Left ventricle myocardium superior (tissue), 1 donor: ENCODE data around the gene PXK. TPM values are rescaled to one million over a fixed set of nuclear protein-coding genes. Genes with fewer than 3 reads are reported as not detected.

Experiments used
- ATAC-seq: fragments of 200-7000 bp; cut with Tn5 transposase; one replicate; pipeline ENCODE4 v1.9.1; 2020; ENCODE audit warnings: mild to moderate bottlenecking, moderate library complexity
- DNase-seq: peaks from one replicate; pipeline ENCODE4 v3.0.0-alpha.2; 2020
- intact Hi-C: fragments of 100-400 bp; cut with micrococcal nuclease; formaldehyde crosslinking; loops from one replicate; pipeline ENCODE4 v1.11.0; 2022
- total RNA-seq: library from RNA; stranded (reverse); fragmentation: NEBNext Ultra II Directional; extraction: Animal tissue kit (Norgen Biotek cat#: 25700); gene quantifications from one replicate; pipeline ENCODE4 v1.2.1, GENCODE V29; 2021
- donor health status: DM: no; HTN: yes; CAD: no; lungs with severe emphysema.

PXK gene
- total RNA-seq, 1 donor from 2014 or later: 12.9 TPM

DNA sequence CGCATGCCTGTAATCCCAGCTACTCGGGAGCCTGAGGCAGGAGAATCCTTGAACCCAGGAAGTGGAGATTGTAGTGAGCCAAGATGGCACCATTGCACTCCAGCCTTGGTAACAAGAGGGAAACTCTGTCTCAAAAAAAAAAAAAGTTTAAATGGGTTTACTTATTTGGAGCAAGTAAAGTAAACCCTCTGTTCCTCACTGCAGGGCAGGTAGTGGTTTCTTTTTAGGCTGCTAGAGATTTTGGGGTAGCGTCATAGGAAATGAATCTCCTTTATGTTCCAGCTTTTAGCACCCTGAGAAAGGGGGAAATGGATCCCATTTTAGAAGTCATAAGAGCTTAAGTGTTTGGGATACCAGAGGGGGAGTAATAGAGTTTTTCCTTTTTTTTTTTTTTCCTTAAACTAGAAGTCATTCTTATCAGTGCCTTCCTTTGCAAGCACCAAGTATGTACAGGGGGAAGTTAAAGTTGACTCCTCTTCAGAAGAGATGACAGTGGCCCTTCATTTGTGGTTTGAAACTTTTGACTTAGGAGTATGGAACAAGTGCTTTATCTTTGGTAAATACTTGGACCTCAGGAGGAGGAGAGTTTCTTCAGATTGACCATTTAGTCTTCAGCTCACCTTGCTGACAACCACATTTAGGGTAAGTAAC, 8.0 kb downstream of the PXK start:
- no peak for ATAC-seq
- DNase-seq: no peak
- intact Hi-C loops: no loop called here

- intact Hi-C loops: no loop called here
- DNase-seq (no peak), ATAC-seq (no peak)
These were observed 8.7 kb downstream of the PXK start for GRCh38 chr3:58341376-58341775.

DNA sequence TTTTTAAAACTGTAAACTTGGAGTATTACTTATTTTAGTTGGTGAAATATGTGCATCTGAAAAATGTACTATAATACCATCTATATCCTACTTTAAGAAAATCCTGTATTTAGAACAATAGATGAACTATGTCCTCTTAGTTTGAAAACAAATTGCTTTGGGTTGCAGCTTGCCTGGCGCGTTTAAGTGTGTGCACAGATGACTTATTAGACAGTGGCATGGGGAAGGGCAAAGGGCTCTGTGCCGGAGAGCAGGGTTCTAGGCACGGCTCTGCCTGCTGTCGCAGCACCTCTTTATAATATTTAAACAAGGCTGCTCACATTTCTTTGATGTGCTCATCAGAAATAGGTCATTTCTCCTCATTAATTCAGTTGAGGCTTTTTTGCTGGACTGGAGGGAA, 10.0 kb downstream of the PXK start:
- ATAC-seq: no peak
- no peak for DNase-seq
- intact Hi-C loops: no loop called here

GRCh38 chr3:58345457-58345856, 12.8 kb downstream of the PXK start:
- DNase-seq (no peak), ATAC-seq (no peak)
- intact Hi-C loops: no loop called here

- DNase-seq (no peak), ATAC-seq (no peak)
- intact Hi-C loops: no loop called here
These were observed 13.7 kb downstream of the PXK start for GRCh38 chr3:58346368-58346767.

DNA sequence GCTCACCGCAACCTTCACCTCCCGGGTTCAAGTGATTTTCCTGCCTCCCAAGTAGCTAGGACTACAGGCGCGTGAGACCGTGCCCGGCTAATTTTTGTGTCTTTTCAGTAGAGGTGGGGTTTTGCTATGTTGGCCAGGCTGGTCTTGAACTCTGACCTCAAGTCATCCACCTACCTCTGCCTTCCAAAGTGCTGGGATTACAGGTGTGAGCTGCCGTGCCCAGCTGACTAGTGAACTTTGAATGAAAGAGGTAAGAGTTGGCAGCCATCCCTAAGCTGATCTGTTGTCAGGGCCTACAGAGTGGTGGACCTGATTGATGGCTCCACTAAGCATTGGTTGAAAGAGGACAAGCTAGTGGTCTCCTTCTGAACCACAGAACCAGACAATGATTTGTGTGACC, 15.3 kb downstream of the PXK start:
- ATAC-seq (no peak), DNase-seq (no peak)
- intact Hi-C loops: no loop called here

DNA sequence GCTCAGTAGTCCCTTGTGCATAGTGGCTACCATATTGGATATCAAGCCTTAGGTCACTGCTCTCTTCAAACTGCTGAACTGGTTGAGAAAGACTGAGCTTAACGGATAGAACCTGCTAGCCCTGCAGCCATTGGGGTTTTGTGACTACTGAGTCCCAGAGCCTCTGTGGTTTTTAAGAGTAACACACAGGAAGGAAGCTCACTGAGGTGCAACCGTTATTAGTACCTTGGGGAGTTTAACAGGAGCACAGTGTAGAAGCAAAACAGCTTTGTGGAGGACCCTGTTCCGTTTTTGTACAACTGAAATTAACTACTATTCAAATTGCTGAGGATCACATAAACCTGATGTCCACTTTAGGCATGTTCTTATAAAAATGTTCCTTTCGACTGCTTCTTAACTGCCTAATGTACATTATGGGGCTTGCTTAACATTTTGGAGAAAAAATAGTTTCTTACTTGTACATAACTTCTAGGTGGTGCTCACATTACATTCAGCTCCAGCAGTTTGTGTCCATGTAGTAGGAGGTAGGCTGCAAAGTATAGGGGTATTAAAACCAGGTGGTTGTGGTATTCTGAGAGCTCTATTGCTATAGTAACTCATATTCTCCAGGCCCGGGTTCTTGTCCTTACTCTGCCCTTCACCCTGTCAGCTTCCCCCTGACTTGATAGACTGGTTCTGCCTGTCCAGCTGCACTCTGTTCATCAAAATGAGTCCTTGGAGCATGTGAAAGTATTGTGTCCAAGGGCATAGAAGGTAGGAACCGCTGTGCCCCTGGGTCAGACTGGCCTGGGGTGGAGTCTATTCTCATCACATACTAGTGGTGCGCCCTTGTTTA, 17.3 kb downstream of the PXK start:
- intact Hi-C loops: no loop called here
- DNase-seq (no peak), ATAC-seq (no peak)

- ATAC-seq (peak; percentile 41), DNase-seq (no peak)
- intact Hi-C loops: no loop called here
These were observed 17.9 kb downstream of the PXK start for GRCh38 chr3:58350627-58351013.

- intact Hi-C loops: no loop called here
- DNase-seq: no peak
- ATAC-seq: no peak
These were observed 19.2 kb downstream of the PXK start for GRCh38 chr3:58351920-58352319.

DNA sequence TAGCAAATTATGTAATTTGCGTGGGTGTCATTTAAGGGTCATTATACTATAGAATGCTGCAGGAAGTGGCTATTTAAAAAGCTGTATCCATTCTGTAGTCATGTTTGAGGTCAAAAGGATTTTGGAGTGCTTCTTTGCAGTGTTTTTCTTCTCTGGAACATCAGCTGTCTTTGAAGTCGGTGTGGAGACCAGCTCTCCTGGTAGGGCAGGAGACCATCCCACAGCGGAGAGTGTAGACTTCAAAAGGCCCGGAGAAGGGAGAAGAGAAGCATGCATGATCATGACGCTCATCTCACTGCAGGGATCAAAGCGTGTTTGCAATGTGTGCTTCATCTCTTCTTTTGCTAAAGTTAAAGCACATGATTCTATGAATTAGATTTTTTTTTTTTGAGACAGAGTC, 19.9 kb downstream of the PXK start:
- DNase-seq: no peak
- no peak for ATAC-seq
- intact Hi-C loops: no loop called here

- ATAC-seq: peak; percentile 38
- no peak for DNase-seq
- intact Hi-C loops: no loop called here
These were observed 21.2 kb downstream of the PXK start for GRCh38 chr3:58353722-58354553.

- ATAC-seq (no peak), DNase-seq (no peak)
- intact Hi-C loops: no loop called here
These were observed 22.5 kb downstream of the PXK start for GRCh38 chr3:58355179-58355578.

DNA sequence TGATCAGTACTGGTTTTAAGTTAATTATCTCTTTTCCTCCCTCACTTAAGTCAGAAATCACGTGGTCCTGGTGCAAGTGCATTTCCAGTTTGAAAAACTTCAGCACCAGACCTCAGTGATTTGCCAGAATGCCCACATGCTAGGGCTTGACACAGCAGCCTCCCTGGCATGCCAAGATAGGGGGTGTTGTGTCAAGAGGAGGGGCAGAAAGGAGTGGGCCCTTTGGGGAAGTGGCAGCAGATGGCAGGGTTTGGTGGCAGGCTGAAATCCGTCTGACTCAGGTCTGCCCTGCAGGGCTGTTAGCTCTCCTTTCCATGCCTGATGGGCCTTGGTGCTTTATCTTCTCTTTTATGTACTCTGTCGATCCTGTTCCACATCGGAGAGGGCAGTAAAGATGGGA, 23.4 kb downstream of the PXK start:
- intact Hi-C loops: no loop called here
- ATAC-seq (peak; percentile 33), DNase-seq (no peak)

- intact Hi-C loops: no loop called here
These were observed 24.7 kb downstream of the PXK start for GRCh38 chr3:58357402-58357801.

GRCh38 chr3:58358092-58358491, 25.4 kb downstream of the PXK start:
- DNase-seq: no peak
- intact Hi-C loops: no loop called here
- no peak for ATAC-seq

More at GRCh38 chr3:58357402-58357801, 24.7 kb downstream of the PXK start:
- DNase-seq (no peak), ATAC-seq (no peak)

GRCh38 chr3:58358808-58359207, 26.1 kb downstream of the PXK start:
- ATAC-seq (no peak), DNase-seq (no peak)
- intact Hi-C loops: no loop called here

GRCh38 chr3:58359621-58360020, 26.9 kb downstream of the PXK start:
- DNase-seq (no peak), ATAC-seq (no peak)
- intact Hi-C loops: no loop called here

DNA sequence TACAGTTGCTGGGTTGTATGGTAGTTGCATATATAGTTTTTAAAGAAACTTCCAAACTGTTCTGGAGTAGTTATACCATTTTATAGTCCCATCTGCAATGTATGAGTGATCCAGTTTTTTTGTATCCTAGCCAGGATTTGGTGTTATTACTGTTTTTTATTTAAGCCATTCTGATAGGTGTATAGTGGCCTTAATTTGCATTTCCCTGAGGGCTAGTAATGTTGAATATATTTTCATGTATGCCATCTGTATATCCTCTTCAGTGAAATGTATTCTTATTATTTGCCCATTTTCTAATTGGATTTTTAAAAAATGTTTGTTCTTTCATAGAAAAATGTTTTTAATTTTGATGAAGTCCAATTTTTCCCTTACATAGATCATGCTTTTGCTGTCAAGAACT, 29.2 kb downstream of the PXK start:
- intact Hi-C loops: no loop called here
- ATAC-seq (no peak), DNase-seq (no peak)

- intact Hi-C loops: no loop called here
- no peak for ATAC-seq
These were observed 34.0 kb downstream of the PXK start for GRCh38 chr3:58366699-58367098.

DNA sequence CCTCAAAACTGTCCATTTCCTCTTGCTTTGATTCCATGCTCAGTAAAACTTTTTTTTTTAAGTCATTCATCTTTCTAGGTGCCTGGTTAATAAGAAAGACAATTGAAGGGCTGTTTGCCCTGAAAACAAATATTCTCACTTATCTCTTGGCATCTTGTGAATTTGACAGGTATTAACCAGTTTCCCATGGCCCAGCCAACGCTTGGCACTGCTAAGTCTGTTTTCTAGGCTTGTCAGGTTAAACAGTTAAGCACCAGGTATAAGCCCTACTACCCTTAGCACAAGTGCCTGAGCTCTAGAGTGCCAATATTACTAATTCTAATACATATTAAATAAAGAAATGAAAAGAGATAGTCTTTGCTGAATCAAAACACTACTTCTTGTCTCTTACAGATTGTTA, 36.3 kb downstream of the PXK start:
- DNase-seq (no peak), ATAC-seq (no peak)
- intact Hi-C loops: no loop called here

More at GRCh38 chr3:58366699-58367098, 34.0 kb downstream of the PXK start:
- no peak for DNase-seq
